Measurements from ENCODE around the gene TBCD.

Gene TBCD

DNA sequence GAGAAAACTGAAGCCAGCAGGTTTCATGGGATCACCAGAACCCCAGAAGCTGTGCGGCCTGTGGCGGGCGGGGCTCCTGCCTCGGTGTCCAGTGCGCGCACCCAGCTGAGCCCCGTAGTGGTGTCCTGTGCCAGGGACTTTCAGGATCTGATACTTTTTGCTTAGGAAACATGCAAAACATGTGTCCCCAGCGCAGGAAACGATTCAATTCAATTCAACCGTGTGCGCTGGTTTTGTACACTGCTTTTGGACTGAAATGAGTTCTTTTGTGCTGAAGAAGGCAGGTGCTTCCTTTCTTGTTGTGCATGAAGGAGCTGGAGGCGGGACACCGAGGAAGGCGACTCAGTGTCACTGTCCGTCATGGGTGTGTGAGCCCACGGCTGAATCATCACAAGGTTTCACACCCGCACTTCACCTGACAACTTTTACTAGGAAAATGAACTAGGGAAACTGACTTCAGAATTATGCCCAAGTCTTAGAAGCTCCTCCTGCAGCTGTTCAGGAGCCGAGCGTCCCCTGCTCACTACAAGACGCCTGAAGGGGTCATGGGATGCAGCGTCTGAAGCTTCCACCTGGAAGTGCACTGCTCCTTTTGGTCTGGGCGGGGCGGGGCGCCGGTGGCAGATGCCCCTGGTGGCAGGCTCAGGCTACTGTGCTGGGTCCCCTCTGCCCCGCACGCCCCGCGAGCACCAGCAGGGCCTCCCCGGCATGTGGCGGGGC, 119.4 kb downstream of the TBCD start (continued):
- TF ChIP-seq SP7 (tag by site-specific recombination; IDR thresholded peaks at IDR 0.05) = no peak

- Histone ChIP-seq H3K4me3 (ENCODE audit: low read depth, low read length) (no peak overlapping the region), H3K9me3 (ENCODE audit: control insufficient read depth, insufficient read depth, low read depth, low read length) (no peaks in the 10 kb centered on the region), H3K4me1 (ENCODE audit: control insufficient read depth, insufficient read depth, low read length) (0 out of 2 replicates have a peak, but pooled peaks cover 3% of the 10 kb centered on the region), H3K27ac (ENCODE audit: extremely low read depth, low read depth, low read length) (no peak overlapping the region), H3K36me3 (ENCODE audit: control insufficient read depth in 2 of 2, insufficient read depth in 1 of 2, low read length in 2 of 2) (peaks cover 0 to 34% of the 10 kb centered on the region in 2 experiments; a peak in 1 of 3 replicates)
- ChIA-PET CTCF (interaction anchor here (0.6 to 0.7 kb wide), 2 partner anchors 9 to 280 kb away, joined by 3 to 4 read pairs; no protein-coding TSS in a partner anchor), POLR2A (no interaction called here)
- TF ChIP-seq, protein P1, sequence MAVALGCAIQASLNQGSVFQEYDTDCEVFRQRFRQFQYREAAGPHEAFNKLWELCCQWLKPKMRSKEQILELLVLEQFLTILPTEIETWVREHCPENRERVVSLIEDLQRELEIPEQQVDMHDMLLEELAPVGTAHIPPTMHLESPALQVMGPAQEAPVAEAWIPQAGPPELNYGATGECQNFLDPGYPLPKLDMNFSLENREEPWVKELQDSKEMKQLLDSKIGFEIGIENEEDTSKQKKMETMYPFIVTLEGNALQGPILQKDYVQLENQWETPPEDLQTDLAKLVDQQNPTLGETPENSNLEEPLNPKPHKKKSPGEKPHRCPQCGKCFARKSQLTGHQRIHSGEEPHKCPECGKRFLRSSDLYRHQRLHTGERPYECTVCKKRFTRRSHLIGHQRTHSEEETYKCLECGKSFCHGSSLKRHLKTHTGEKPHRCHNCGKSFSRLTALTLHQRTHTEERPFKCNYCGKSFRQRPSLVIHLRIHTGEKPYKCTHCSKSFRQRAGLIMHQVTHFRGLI (tag by site-specific recombination; IDR thresholded peaks at IDR 0.05) = 0 out of 2 replicates have a peak, but pooled peaks have one; percentile 31
- TF ChIP-seq HOXA7 (CRISPR knock-in tag; IDR thresholded peaks at IDR 0.05; ENCODE audit: borderline replicate concordance) = no peak
Measured at GRCh38 chr17:82871776-82872561, 120.1 kb downstream of the TBCD start.

DNA sequence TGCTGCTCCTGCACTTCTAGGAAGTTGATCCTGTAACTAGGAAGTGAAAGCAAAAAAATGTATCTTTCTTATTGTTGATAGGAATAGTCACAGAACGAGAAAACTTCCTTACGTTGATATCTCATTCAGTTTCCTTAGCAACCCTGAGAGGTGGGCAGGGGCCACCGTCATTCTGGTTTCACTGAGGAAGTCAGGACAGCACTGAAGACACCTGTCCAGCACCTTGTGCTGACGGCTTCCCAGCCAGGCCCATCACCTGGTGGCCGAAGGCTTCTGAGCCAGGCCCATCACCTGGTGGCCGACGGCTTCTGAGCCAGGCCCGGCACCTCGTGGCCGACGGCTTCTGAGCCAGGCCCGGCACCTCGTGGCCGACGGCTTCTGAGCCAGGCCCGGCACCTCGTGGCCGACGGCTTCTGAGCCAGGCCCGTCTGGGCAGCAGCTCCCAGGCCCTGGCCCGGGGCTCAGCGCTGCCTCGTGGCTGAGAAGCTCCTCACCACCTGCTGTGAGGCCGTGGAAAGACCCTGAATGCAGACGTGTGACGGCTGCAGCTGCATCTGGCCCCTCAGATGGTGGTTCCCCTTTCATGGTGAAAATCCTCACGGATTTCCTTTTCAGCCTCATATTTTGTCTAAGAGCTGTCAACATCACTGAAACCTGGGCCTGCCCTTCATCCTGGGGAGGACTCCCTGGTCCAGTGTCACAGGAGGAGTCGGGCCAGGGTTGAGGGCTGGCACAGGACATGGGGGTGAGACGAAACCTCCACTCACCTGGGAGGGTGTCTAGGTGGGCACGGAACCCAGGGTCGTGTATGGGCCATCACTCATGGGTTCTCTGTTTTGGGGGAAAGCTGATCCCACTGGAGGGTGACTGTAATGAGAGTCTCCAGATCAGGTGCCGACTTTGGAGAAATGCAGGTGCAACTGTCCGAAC, 121.0 kb downstream of the TBCD start:
- CTCF ChIA-PET = interaction anchor here (0.6 kb wide), 1 partner anchor 281 kb away, joined by 3 read pairs; no protein-coding TSS in a partner anchor
- Histone ChIP-seq H3K4me1 (ENCODE audit: control insufficient read depth, insufficient read depth, low read length) (0 out of 2 replicates have a peak, but pooled peaks cover 3% of the 10 kb centered on the region), H3K4me3 (ENCODE audit: low read depth, low read length) (no peak overlapping the region), H3K9me3 (ENCODE audit: control insufficient read depth, insufficient read depth, low read depth, low read length) (no peaks in the 10 kb centered on the region), H3K36me3 (ENCODE audit: control insufficient read depth in 2 of 2, insufficient read depth in 1 of 2, low read length in 2 of 2) (peaks cover 0 to 34% of the 10 kb centered on the region in 2 experiments; a peak in 1 of 3 replicates), H3K27ac (ENCODE audit: extremely low read depth, low read depth, low read length) (no peak overlapping the region)
- TF ChIP-seq ZNF639 (tag by site-specific recombination; IDR thresholded peaks at IDR 0.05) (no peak), ZNF658 (tag by site-specific recombination; IDR thresholded peaks at IDR 0.05) (no peak), IKZF3 (tag by site-specific recombination; IDR thresholded peaks at IDR 0.05) (no peak), RBAK (tag by site-specific recombination; IDR thresholded peaks at IDR 0.05) (no peak), GFI1B (tag by site-specific recombination; IDR thresholded peaks at IDR 0.05) (no peak), ZNF18 (tag by site-specific recombination; IDR thresholded peaks at IDR 0.05) (no peak), ZNF416 (tag by site-specific recombination; IDR thresholded peaks at IDR 0.05) (no peak), ZNF174 (tag by site-specific recombination; IDR thresholded peaks at IDR 0.05) (no peak), ZNF514 (tag by site-specific recombination; IDR thresholded peaks at IDR 0.05) (no peak)
- TF ChIP-seq, protein P2, sequence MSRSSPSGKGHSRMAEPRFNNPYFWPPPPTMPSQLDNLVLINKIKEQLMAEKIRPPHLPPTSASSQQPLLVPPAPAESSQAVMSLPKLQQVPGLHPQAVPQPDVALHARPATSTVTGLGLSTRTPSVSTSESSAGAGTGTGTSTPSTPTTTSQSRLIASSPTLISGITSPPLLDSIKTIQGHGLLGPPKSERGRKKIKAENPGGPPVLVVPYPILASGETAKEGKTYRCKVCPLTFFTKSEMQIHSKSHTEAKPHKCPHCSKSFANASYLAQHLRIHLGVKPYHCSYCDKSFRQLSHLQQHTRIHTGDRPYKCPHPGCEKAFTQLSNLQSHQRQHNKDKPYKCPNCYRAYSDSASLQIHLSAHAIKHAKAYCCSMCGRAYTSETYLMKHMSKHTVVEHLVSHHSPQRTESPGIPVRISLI (tag by site-specific recombination; IDR thresholded peaks at IDR 0.05) = no peak
- POLR2A ChIA-PET = no interaction called here

Data from HEK293 (cell line).